Measurements from ENCODE around the gene FN3K.
"Not testable (repeated sequence)": the region's sequence is repeated elsewhere in the genome, so short reads cannot be mapped to it uniquely, and the experiment has no call there.

Gene FN3K

GRCh38 chr17:82775001-82775823, 39.8 kb downstream of the FN3K start:
- DNase-seq = peak; percentile 43

GRCh38 chr17:82776454-82776853, 41.0 kb downstream of the FN3K start:
- no peak for DNase-seq

GRCh38 chr17:82777778-82778375, 42.5 kb downstream of the FN3K start:
- DNase-seq = not testable (repeated sequence)

- DNase-seq = no peak
These were observed 44.1 kb downstream of the FN3K start for GRCh38 chr17:82779541-82779940.

- DNase-seq = no peak
These were observed 44.8 kb downstream of the FN3K start for GRCh38 chr17:82780195-82780594.

GRCh38 chr17:82780971-82781893, 45.8 kb downstream of the FN3K start:
- no peak for DNase-seq

- peak; percentile 22 for DNase-seq
These were observed 46.5 kb downstream of the FN3K start for GRCh38 chr17:82781894-82782274.

- no peak for DNase-seq
These were observed 47.3 kb downstream of the FN3K start for GRCh38 chr17:82782657-82783207.

- no peak for DNase-seq
These were observed 48.1 kb downstream of the FN3K start for GRCh38 chr17:82783498-82783897.

- not testable (repeated sequence) for DNase-seq
These were observed 50.2 kb downstream of the FN3K start for GRCh38 chr17:82785581-82785980.

- no peak for DNase-seq
These were observed 51.0 kb downstream of the FN3K start for GRCh38 chr17:82786427-82786826.

GRCh38 chr17:82787081-82787848, 51.9 kb downstream of the FN3K start:
- DNase-seq = no peak

- DNase-seq = no peak
These were observed 53.0 kb downstream of the FN3K start for GRCh38 chr17:82788206-82789001.

- DNase-seq = no peak
These were observed 53.7 kb downstream of the FN3K start for GRCh38 chr17:82789051-82789592.

GRCh38 chr17:82789806-82790205, 54.4 kb downstream of the FN3K start:
- no peak for DNase-seq

GRCh38 chr17:82790391-82790790, 55.0 kb downstream of the FN3K start:
- no peak for DNase-seq

- no peak for DNase-seq
These were observed 56.1 kb downstream of the FN3K start for GRCh38 chr17:82791532-82791931.

GRCh38 chr17:82793974-82794630, 58.7 kb downstream of the FN3K start:
- peak; percentile 23 for DNase-seq

GRCh38 chr17:82794781-82795482, 59.5 kb downstream of the FN3K start:
- DNase-seq = no peak

GRCh38 chr17:82795615-82796014, 60.2 kb downstream of the FN3K start:
- no peak for DNase-seq

All from NCI-H748 treated with DMSO at 0.1 percent for 48 hours (cell line).